ENCODE data around the gene NDUFC1. TPM values are rescaled to one million over a fixed set of nuclear protein-coding genes. Genes with fewer than 3 reads are reported as not detected.

NDUFC1 gene
- total and polyA plus RNA-seq, 2 donors (not counting 1 experiment from before 2014, with no cell fraction given), result 16.9 to 19.1 TPM

Small RNA genes lying within 50 kb of the gene (small RNA-seq; reads per million reads assigned to genes)
- gene RNU6-1074P (ENCODE audit: insufficient read length, low read depth, low replicate concordance), result not detected
- not detected for gene RNU6-1214P (ENCODE audit: insufficient read length, low read depth, low replicate concordance)

Other genes with a start within 250 kb of the NDUFC1 start
- 97.5 and 103 TPM in 2 replicates for gene ELF2, start 125.3 kb downstream of the NDUFC1 start, total RNA-seq
- gene ELF2, start 125.3 kb downstream of the NDUFC1 start, polyA plus RNA-seq, result 25.1 and 31.4 TPM in 2 replicates
- gene MGARP, start 22.3 kb downstream of the NDUFC1 start, total RNA-seq, result not detected in 2 replicates
- 0.28 TPM in 1 of 2 replicates, not detected in the other for gene MGARP, start 22.3 kb downstream of the NDUFC1 start, polyA plus RNA-seq
- 56.7 and 59.5 TPM in 2 replicates for gene NAA15, start 972 bp downstream of the NDUFC1 start, total RNA-seq
- 9.2 and 10.0 TPM in 2 replicates for gene NAA15, start 972 bp downstream of the NDUFC1 start, polyA plus RNA-seq
- gene RAB33B, start 151.6 kb upstream of the NDUFC1 start, total RNA-seq, result 13.0 and 13.1 TPM in 2 replicates
- 18.2 and 23.5 TPM in 2 replicates for gene RAB33B, start 151.6 kb upstream of the NDUFC1 start, polyA plus RNA-seq